NK-92 (cell line): ENCODE results near the gene ARIH2.
"Not testable (repeated sequence)": the region's sequence is repeated elsewhere in the genome, so short reads cannot be mapped to it uniquely, and the experiment has no call there.

Source experiments
- DNase-seq: peaks from one replicate; lab custom pipeline; 2025; ENCODE audit not compliant: unreplicated experiment; lab: John Stamatoyannopoulos, UW

ARIH2 gene

GRCh38 chr3:48918388-48919214, at the start of gene ARIH2:
TSS of gene ARIH2 (plus strand) at chr3:48918842. CDS start at chr3:48927559, 8,717 bp downstream.
- DNase-seq, result peak; percentile 11

GRCh38 chr3:48877671-48878070, 41.0 kb upstream of the ARIH2 start:
- no peak for DNase-seq

- no peak for DNase-seq
Observed at GRCh38 chr3:48879307-48879993, 39.2 kb upstream of the ARIH2 start.

- DNase-seq, result no peak
Observed at GRCh38 chr3:48879994-48880377, 38.7 kb upstream of the ARIH2 start.

GRCh38 chr3:48881006-48881405, 37.6 kb upstream of the ARIH2 start:
- DNase-seq, result no peak

GRCh38 chr3:48881652-48882114, 37.0 kb upstream of the ARIH2 start:
- no peak for DNase-seq

GRCh38 chr3:48885753-48886152, 32.9 kb upstream of the ARIH2 start:
- no peak for DNase-seq

- DNase-seq, result no peak
Observed at GRCh38 chr3:48891606-48892005, 27.0 kb upstream of the ARIH2 start.

GRCh38 chr3:48894516-48894915, 24.1 kb upstream of the ARIH2 start:
- DNase-seq, result no peak

GRCh38 chr3:48896936-48897335, 21.7 kb upstream of the ARIH2 start:
- DNase-seq, result no peak

- DNase-seq, result no peak
Observed at GRCh38 chr3:48897460-48898376, 20.9 kb upstream of the ARIH2 start.

- peak; percentile 13 for DNase-seq
Observed at GRCh38 chr3:48898383-48899234, 20.0 kb upstream of the ARIH2 start, which contains the start of gene SLC25A20. TSS of gene SLC25A20 (minus strand) at chr3:48898882. CDS start at chr3:48898794, 88 bp downstream.

GRCh38 chr3:48899273-48899672, 19.4 kb upstream of the ARIH2 start:
- DNase-seq, result no peak

- DNase-seq, result not testable (repeated sequence)
Observed at GRCh38 chr3:48907026-48907425, 11.6 kb upstream of the ARIH2 start.

- no peak for DNase-seq
Observed at GRCh38 chr3:48915296-48915695, 3.3 kb upstream of the ARIH2 start.

- no peak for DNase-seq
Observed at GRCh38 chr3:48919215-48920138, 835 bp downstream of the ARIH2 start.

GRCh38 chr3:48926425-48927392, 8.1 kb downstream of the ARIH2 start:
- DNase-seq, result no peak

- no peak for DNase-seq
Observed at GRCh38 chr3:48927928-48928327, 9.3 kb downstream of the ARIH2 start.
